IMR-90 (cell line): ENCODE results near the gene GNMT. TPM values are rescaled to one million over a fixed set of nuclear protein-coding genes. Genes with fewer than 3 reads are reported as not detected.

Experiments
- ATAC-seq: fragments of 200-7000 bp; cut with Tn5 transposase; 2 replicates; pipeline ENCODE4 v1.9.1; 2020; ENCODE audit warnings: low read depth, mild to moderate bottlenecking, moderate library complexity
- BruUV-seq: library from RNA; stranded (reverse); fragments of 400-500 nt; replicated peaks from 2 replicates; lab custom pipeline; 2021; lab: Mats Ljungman, UMichigan
- CTCF ChIA-PET: fragments of 300-600 bp; formaldehyde crosslinking; extraction: SDS; loops from one replicate; lab custom pipeline; 2021; ENCODE audit warnings: antibody characterized with exemption; lab: Yijun Ruan, JAX
- POLR2A ChIA-PET: fragments of 300-600 bp; sonication (Branson Sonifier 250); formaldehyde crosslinking; loops from one replicate; lab custom pipeline; 2022; ENCODE audit warnings: antibody characterized with exemption; ENCODE audit not compliant: unreplicated experiment; lab: Charles Lee
- DNase-seq: peaks from one replicate; pipeline ENCODE4 v3.0.0; 2013
- H2AFZ ChIP-seq: replicated peaks from 2 replicates; pipeline ENCODE3; 2013; ENCODE audit warnings: low read length, mild to moderate bottlenecking; ENCODE audit not compliant: poor library complexity
- H2AK5ac ChIP-seq: 2 replicates; pipeline ENCODE4 v1.6.1; 2013; ENCODE audit warnings: low read depth, low read length, inconsistent platforms
- H2AK9ac ChIP-seq: replicated peaks from 2 replicates; pipeline ENCODE3; 2013; ENCODE audit warnings: mild to moderate bottlenecking, low read depth, low read length, moderate library complexity; ENCODE audit not compliant: poor library complexity
- H2BK120ac ChIP-seq: 2 replicates; pipeline ENCODE4 v1.6.1; 2013; ENCODE audit warnings: low read depth, low read length, inconsistent platforms
- H2BK15ac ChIP-seq: 3 replicates; pipeline ENCODE4 v1.6.1; 2013; ENCODE audit warnings: low read depth, low read length, inconsistent platforms
- H2BK20ac ChIP-seq: 2 replicates; pipeline ENCODE4 v1.6.1; 2013; ENCODE audit warnings: low read depth, mild to moderate bottlenecking, inconsistent platforms, low read length, moderate library complexity
- H2BK5ac ChIP-seq: 2 replicates; pipeline ENCODE4 v1.6.1; 2013; ENCODE audit warnings: mild to moderate bottlenecking, low read depth, low read length, inconsistent platforms; ENCODE audit not compliant: poor library complexity, severe bottlenecking
- H3K14ac ChIP-seq: replicated peaks from 2 replicates; pipeline ENCODE4 v1.6.1; 2013; ENCODE audit warnings: low read depth, low read length, inconsistent platforms
- H3K18ac ChIP-seq: 2 replicates; pipeline ENCODE4 v1.6.1; 2013; ENCODE audit warnings: low read depth, low read length, control low read depth
- H3K23ac ChIP-seq: 2 replicates; pipeline ENCODE4 v1.6.1; 2013; ENCODE audit warnings: low read depth, low read length, inconsistent platforms
- H3K27ac ChIP-seq: 2 replicates; pipeline ENCODE4 v1.5.1; 2013; ENCODE audit warnings: mild to moderate bottlenecking, control low read depth, low read length; ENCODE audit not compliant: insufficient read depth
- H3K27me3 ChIP-seq: 2 replicates; pipeline ENCODE4 v1.6.1; 2013; ENCODE audit warnings: low read length; ENCODE audit not compliant: control insufficient read depth, insufficient read depth
- H3K36me3 ChIP-seq: 2 replicates; pipeline ENCODE4 v1.6.1; 2013; ENCODE audit warnings: low read length, mixed read lengths; ENCODE audit not compliant: control insufficient read depth, insufficient read depth
- H3K4ac ChIP-seq: 2 replicates; pipeline ENCODE4 v1.6.1; 2013; ENCODE audit warnings: low read depth, low read length, inconsistent platforms
- H3K4me1 ChIP-seq: 2 replicates; pipeline ENCODE4 v1.6.1; 2013; ENCODE audit warnings: low read length, mixed read lengths; ENCODE audit not compliant: control insufficient read depth, insufficient read depth
- H3K4me2 ChIP-seq: 2 replicates; pipeline ENCODE4 v1.6.1; 2013; ENCODE audit warnings: low read depth, mild to moderate bottlenecking, control low read depth, low read length, moderate library complexity
- H3K4me3 ChIP-seq: 2 replicates; pipeline ENCODE4 v1.5.1; 2013; ENCODE audit warnings: low read depth, mild to moderate bottlenecking, control low read depth, low read length, moderate library complexity; ENCODE audit not compliant: insufficient read depth
- H3K56ac ChIP-seq: 2 replicates; pipeline ENCODE4 v1.6.1; 2013; ENCODE audit warnings: low read length, inconsistent platforms; ENCODE audit not compliant: insufficient read depth; ENCODE audit errors: extremely low read depth
- H3K79me1 ChIP-seq, 2 experiments: 2 replicates each; pipeline ENCODE4 v1.6.1; 2013; ENCODE audit warnings: low read length in 2 of 2, inconsistent platforms in 1 of 2, low read depth in 1 of 2
- H3K9ac ChIP-seq: 2 replicates; pipeline ENCODE4 v1.6.1; 2013; ENCODE audit warnings: low read depth, low read length, control low read depth
- H3K9me1 ChIP-seq: 2 replicates; pipeline ENCODE4 v1.6.1; 2013; ENCODE audit warnings: low read length, inconsistent platforms; ENCODE audit not compliant: insufficient read depth
- H3K9me3 ChIP-seq: 2 replicates; pipeline ENCODE4 v1.6.1; 2013; ENCODE audit warnings: low read length; ENCODE audit not compliant: control insufficient read depth, insufficient read depth
- H4K20me1 ChIP-seq: 2 replicates; pipeline ENCODE4 v1.6.1; 2013; ENCODE audit warnings: low read length, inconsistent platforms; ENCODE audit not compliant: insufficient read depth
- H4K5ac ChIP-seq: 2 replicates; pipeline ENCODE4 v1.6.1; 2013; ENCODE audit warnings: mild to moderate bottlenecking, low read depth, low read length, control low read depth
- H4K8ac ChIP-seq, 2 experiments: 2 replicates each; pipeline ENCODE4 v1.6.1; 2013; ENCODE audit warnings: low read depth in 2 of 2, low read length in 2 of 2, control low read depth in 1 of 2, inconsistent platforms in 1 of 2
- H4K91ac ChIP-seq: 2 replicates; pipeline ENCODE4 v1.6.1; 2013; ENCODE audit warnings: low read depth, low read length, inconsistent platforms; ENCODE audit not compliant: insufficient read depth
- BHLHE40 ChIP-seq: fragments of 150-350 bp; IDR thresholded peaks from 2 replicates; pipeline ENCODE4 v1.6.1; 2016; ENCODE audit warnings: mild to moderate bottlenecking, low read depth, low read length
- CEBPB ChIP-seq: IDR thresholded peaks from 2 replicates; pipeline ENCODE4 v1.6.1; 2012; ENCODE audit warnings: low read depth, low read length, improper control_type of control experiment
- CHD1 ChIP-seq: IDR thresholded peaks from 2 replicates; pipeline ENCODE4 v1.6.1; 2012; ENCODE audit warnings: low read depth, low read length, improper control_type of control experiment
- CTCF ChIP-seq: conservative IDR thresholded peaks from 2 replicates; pipeline ENCODE4 v1.5.1; 2012; ENCODE audit warnings: mild to moderate bottlenecking, low read depth, low read length, improper control_type of control experiment
- ELK1 ChIP-seq: fragments of 150-350 bp; IDR thresholded peaks from 2 replicates; pipeline ENCODE4 v1.6.1; 2016; ENCODE audit warnings: low read depth, mild to moderate bottlenecking, low read length, moderate library complexity, borderline replicate concordance
- FOS ChIP-seq: fragments of 150-350 bp; IDR thresholded peaks from 2 replicates; pipeline ENCODE4 v1.6.1; 2016; ENCODE audit warnings: low read depth, low read length
- MAFK ChIP-seq: IDR thresholded peaks from 2 replicates; pipeline ENCODE4 v1.6.1; 2012; ENCODE audit warnings: low read depth, low read length, improper control_type of control experiment
- MAZ ChIP-seq: IDR thresholded peaks from 2 replicates; pipeline ENCODE4 v1.6.1; 2012; ENCODE audit warnings: low read depth, mild to moderate bottlenecking, low read length, improper control_type of control experiment, moderate library complexity, borderline replicate concordance
- MXI1 ChIP-seq: IDR thresholded peaks from 2 replicates; pipeline ENCODE4 v1.6.1; 2012; ENCODE audit warnings: low read depth, mild to moderate bottlenecking, low read length, moderate library complexity, borderline replicate concordance
- NFE2L2 ChIP-seq: fragments of 150-350 bp; IDR thresholded peaks from 2 replicates; pipeline ENCODE4 v1.6.1; 2016; ENCODE audit warnings: low read depth, mild to moderate bottlenecking, low read length
- POLR2A ChIP-seq: IDR thresholded peaks from 2 replicates; pipeline ENCODE4 v1.6.1; 2012; ENCODE audit warnings: mild to moderate bottlenecking, low read depth, low read length
- RAD21 ChIP-seq: IDR thresholded peaks from 2 replicates; pipeline ENCODE4 v1.6.1; 2012; ENCODE audit warnings: low read length, improper control_type of control experiment
- RCOR1 ChIP-seq: IDR thresholded peaks from 2 replicates; pipeline ENCODE4 v1.6.1; 2012; ENCODE audit warnings: mild to moderate bottlenecking, low read length, improper control_type of control experiment; ENCODE audit not compliant: insufficient replicate concordance
- RFX5 ChIP-seq: IDR thresholded peaks from 2 replicates; pipeline ENCODE4 v1.8.0; 2012; ENCODE audit warnings: low read depth, mild to moderate bottlenecking, low read length, moderate library complexity
- SMC3 ChIP-seq: fragments of 150-350 bp; IDR thresholded peaks from 2 replicates; pipeline ENCODE4 v1.6.1; 2016; ENCODE audit warnings: low read depth, mild to moderate bottlenecking, antibody characterized with exemption, low read length, moderate library complexity
- USF2 ChIP-seq: fragments of 150-350 bp; IDR thresholded peaks from 2 replicates; pipeline ENCODE4 v1.6.1; 2017; ENCODE audit warnings: mild to moderate bottlenecking, antibody characterized with exemption, low read length, low read depth
- WGBS, 2 experiments: methylation state at CpG; one replicate each; pipeline versions ENCODE4 v1.1.5 to v1.1.7; 2013; ENCODE audit warnings: missing lambda C conversion rate in 2 of 2; ENCODE audit not compliant: insufficient read length in 1 of 2; ENCODE audit errors: extremely low coverage in 2 of 2; 5-methylcytosine and 5-hydroxymethylcytosine counted together
- dilution Hi-C: fragments of 300-500 bp; cut with HindIII; formaldehyde crosslinking; loops from one replicate; pipeline ENCODE4 v1.14.3; 2018; ENCODE audit warnings: low sequenced_read_pairs; ENCODE audit not compliant: unreplicated experiment
- in situ Hi-C: fragments of 300-500 bp; cut with MboI; formaldehyde crosslinking; loops from 3 replicates; pipeline ENCODE4 v1.14.3; 2019; ENCODE audit warnings: low sequenced_read_pairs, inconsistent platforms, mixed read lengths
- intact Hi-C: fragments of 100-400 bp; cut with micrococcal nuclease; formaldehyde crosslinking; loops from 2 replicates; pipeline ENCODE4 v1.10.0; 2022
- polyA plus RNA-seq, 3 experiments: library from polyadenylated mRNA; depleted of rRNA; stranded (reverse); fragments of >200 nt; gene quantifications; 2 replicates each; pipeline ENCODE4 v1.2.3, GENCODE V29; 2012; ENCODE audit warnings: low replicate concordance in 1 of 3
- total RNA-seq: library from RNA; depleted of rRNA; stranded (reverse); fragments of >200 nt; gene quantifications from 2 replicates; pipeline ENCODE4 v1.2.3, GENCODE V29; 2012

The GNMT gene
- total and polyA plus RNA-seq, 2 of the 4 experiments (the other 2 are of a cell fraction): 0.36 TPM; not detected in 1

- dilution Hi-C loops: no loop called here
- no peak overlapping the region for H2BK5ac ChIP-seq
- peaks cover 14% of the 10 kb centered on the region; the same call in 1 of the 2 replicates for H4K20me1 ChIP-seq
Observed at GRCh38 chr6:42974919-42975505, 14.5 kb downstream of the GNMT start.

More at GRCh38 chr6:42974919-42975505, 14.5 kb downstream of the GNMT start:
- no peak overlapping the region for H3K4me2 ChIP-seq
- peaks cover 9% of the 10 kb centered on the region for H3K36me3 ChIP-seq
- TF ChIP-seq SMC3 (no peak), RFX5 (no peak), CTCF (no peak), NFE2L2 (no peak), ELK1 (no peak), FOS (no peak), USF2 (no peak), MAZ (no peak), MXI1 (no peak), RAD21 (no peak), MAFK (no peak), BHLHE40 (no peak), RCOR1 (no peak), CHD1 (no peak), POLR2A (no peak), CEBPB (no peak)
- no peak overlapping the region for H2AK9ac ChIP-seq
- H3K4ac ChIP-seq: no peak overlapping the region
- H3K14ac ChIP-seq: no peak overlapping the region
- no peak overlapping the region for H2BK120ac ChIP-seq
- no peak overlapping the region for H2BK15ac ChIP-seq
- peaks cover 11 to 61% of the 10 kb centered on the region in 2 experiments for H3K79me1 ChIP-seq
- H3K4me3 ChIP-seq: no peak overlapping the region
- no peak overlapping the region for H4K91ac ChIP-seq
- H3K56ac ChIP-seq: no peak overlapping the region
- H2BK20ac ChIP-seq: no peak overlapping the region
- no CpG with 5 or more reads among the region's 5 CpGs for WGBS, 2 experiments
- no peaks in the 10 kb centered on the region for H3K27me3 ChIP-seq
- in situ Hi-C loops (loop anchor here (5.0 kb wide), 1 partner anchor 43 kb away; no protein-coding TSS in a partner anchor), intact Hi-C loops (loop anchor here (5.0 kb wide), 1 partner anchor 73 kb away; no protein-coding TSS in a partner anchor)
- ChIA-PET CTCF (interaction anchor here (0.6 kb wide), 1 partner anchor 60 kb away, joined by 5 read pairs; no protein-coding TSS in a partner anchor), POLR2A (interaction anchor here (0.6 kb wide), 1 partner anchor 145 kb away, joined by 3 read pairs; no protein-coding TSS in a partner anchor)
- H3K9me1 ChIP-seq: peaks cover 26% of the 10 kb centered on the region
- H2AFZ ChIP-seq: no peak overlapping the region
- H3K9me3 ChIP-seq: no peaks in the 10 kb centered on the region
- DNase-seq (no peak), ATAC-seq (no peak)
- peaks cover 14% of the 10 kb centered on the region for H3K4me1 ChIP-seq
- H3K23ac ChIP-seq: no peak overlapping the region
- H3K9ac ChIP-seq: no peak overlapping the region
- H4K8ac ChIP-seq: no peak overlapping the region
- H3K18ac ChIP-seq: no peak overlapping the region
- H3K27ac ChIP-seq: no peak overlapping the region
- BruUV-seq: no TSS peak
- H4K5ac ChIP-seq: no peak overlapping the region
- H2AK5ac ChIP-seq: no peak overlapping the region
